T follicular helper cell (primary cell): ENCODE measurements around the gene PALD1.
A peak's percentile ranks its signal among the peaks of the same experiment; 100 is the strongest.

Experiments used
- DNase-seq: peaks from one replicate; pipeline ENCODE4 v3.0.0-alpha.2; 2020; ENCODE audit warnings: low read depth

Gene PALD1

GRCh38 chr10:70535451-70535850 lies 56.9 kb downstream of the PALD1 start:
- no peak for DNase-seq

GRCh38 chr10:70536196-70536861 lies 57.8 kb downstream of the PALD1 start:
- no peak for DNase-seq

- DNase-seq: no peak
Measured at GRCh38 chr10:70537398-70538194, 59.0 kb downstream of the PALD1 start.

- DNase-seq: no peak
Measured at GRCh38 chr10:70538195-70538520, 59.6 kb downstream of the PALD1 start.

DNA sequence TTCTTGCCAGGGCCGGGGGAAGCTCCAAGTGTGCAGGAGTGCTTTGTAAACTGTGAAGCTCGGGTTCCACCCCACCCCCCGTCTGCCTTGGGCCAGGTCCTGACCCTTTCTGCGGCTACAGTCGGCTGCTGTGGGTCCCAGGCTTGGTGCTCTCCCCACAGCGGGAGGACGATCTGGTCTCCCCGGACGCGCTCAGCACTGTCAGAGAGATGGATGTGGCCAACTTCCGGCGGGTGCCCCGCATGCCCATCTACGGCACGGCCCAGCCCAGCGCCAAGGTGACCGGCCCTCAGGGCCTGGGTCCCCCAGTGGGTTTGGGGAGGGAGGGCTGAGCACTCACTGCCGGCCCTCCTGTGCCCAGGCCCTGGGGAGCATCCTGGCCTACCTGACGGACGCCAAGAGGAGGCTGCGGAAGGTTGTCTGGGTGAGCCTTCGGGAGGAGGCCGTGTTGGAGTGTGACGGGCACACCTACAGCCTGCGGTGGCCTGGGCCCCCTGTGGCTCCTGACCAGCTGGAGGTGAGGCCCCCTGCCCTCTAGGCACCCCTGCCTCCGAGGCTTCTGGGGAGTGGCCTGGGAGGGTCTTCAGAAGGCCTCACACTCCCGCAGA lies 60.3 kb downstream of the PALD1 start:
- DNase-seq: no peak

- no peak for DNase-seq
Measured at GRCh38 chr10:70539471-70539870, 60.9 kb downstream of the PALD1 start.

- DNase-seq: no peak
Measured at GRCh38 chr10:70540089-70540788, 61.7 kb downstream of the PALD1 start.

GRCh38 chr10:70540789-70541360 lies 62.3 kb downstream of the PALD1 start:
- DNase-seq: no peak

- no peak for DNase-seq
Measured at GRCh38 chr10:70541736-70542564, 63.4 kb downstream of the PALD1 start.

DNA sequence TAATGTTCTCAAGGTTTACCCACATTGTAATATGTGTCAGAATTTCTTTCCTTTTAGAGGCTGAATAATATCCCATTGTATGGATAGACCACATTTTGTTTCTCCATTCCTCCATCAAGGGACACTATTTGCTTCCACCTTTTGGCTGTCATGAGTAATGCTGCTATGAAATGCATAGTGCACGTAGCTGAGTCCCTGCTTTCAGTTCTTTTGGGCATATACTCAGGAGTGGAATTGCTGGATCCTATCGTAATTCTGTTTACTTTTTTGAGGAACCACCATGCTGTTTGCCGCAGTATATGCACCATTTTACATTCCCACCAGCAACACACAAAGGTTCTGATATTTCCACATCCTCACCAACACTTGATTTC lies 64.0 kb downstream of the PALD1 start:
- DNase-seq: no peak

- DNase-seq: no peak
Measured at GRCh38 chr10:70543911-70544310, 65.3 kb downstream of the PALD1 start.

- DNase-seq: no peak
Measured at GRCh38 chr10:70544431-70545340, 66.1 kb downstream of the PALD1 start.

DNA sequence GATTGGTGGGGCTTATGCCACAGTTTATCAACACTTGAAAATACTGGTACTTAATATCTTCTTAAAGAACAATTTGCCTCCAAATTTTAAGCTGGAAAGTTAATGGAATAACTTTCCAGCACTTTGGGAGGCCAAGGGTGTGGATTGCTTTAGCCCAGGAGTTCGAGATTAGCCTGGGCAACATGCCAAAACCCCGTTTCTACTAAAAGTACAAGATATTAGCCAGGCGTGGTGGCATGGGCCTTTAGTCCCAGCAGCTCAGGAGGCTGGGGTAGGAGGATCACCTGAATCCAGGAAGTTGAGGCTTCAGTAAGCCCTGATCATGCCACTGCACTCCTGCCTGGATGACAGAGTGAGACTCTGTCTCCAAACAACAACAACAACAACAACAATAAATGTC lies 68.0 kb downstream of the PALD1 start:
- DNase-seq: no peak

DNA sequence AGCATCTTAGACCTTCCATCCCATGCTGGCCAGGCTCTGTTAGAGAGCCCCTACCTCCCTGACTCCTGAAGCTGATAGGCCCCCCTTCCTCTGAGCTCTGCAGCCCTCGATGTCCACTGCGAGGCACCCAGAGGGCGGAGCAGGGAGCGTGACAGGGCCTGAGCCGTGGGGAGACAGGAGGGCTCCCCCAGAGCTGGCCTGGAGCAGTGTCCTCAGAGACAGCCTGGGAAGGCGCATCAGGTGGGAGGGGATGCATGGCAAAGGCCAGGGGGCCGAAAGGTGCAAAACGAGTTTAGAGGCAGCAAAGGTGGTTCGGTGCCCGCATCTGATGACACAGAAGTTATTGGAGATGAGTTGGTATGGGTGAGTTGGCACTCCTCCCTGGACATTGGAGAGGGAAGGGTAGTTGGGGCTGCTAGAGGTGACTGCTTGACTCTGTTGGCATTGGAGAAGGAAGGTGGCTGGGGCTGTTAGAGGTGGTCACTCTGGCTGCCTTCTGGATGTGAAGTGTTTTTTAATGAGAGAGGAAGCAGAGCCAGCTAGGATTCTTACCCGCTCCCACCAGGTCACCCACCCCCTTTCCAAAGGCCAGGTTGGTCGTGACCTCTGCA lies 70.9 kb downstream of the PALD1 start:
- no peak for DNase-seq

DNA sequence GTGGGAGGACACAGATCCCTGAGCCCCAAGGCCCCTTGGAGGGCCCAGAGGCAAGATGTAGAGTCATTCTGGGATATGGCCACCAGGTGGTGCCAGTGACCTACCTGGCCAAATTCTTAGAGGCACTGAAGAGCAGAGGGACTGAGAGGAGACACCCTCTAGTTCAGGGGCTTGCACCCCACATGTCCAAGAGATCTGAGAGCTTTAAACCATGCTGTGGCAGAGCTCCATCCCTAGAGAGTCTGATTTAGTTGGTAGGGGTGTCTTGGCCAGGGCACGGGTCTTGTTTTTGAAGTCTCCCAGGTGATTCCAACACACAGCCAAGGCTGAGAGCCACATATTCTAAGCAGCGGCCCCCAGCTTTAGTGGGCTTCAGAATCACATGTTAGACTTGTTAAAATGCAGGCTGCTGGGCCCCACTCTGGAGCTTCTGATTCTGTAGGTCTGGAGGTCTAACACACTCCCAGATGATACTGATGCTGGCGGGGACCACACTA lies 71.4 kb downstream of the PALD1 start:
- peak; percentile 45 for DNase-seq

GRCh38 chr10:70550459-70550858 lies 71.9 kb downstream of the PALD1 start:
- no peak for DNase-seq

DNA sequence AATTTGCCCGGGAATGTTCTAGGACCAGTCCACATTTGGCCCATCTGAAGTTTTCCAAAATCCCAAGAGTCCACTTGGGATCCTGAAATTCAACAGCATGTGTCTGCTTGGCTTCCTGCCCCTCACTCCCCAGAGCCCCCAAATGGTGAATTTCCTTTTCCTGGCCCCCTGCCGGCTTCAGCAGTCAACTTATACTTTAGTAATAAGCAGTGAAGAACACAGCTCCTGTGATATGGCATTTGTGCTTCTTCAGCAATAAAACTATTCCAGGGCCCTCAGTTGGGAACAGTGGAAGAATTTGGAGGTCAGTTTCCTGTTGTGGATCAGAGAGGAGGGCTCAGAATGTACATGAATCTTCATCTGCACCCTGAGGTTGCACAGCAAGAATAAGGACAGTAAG lies 72.9 kb downstream of the PALD1 start:
- DNase-seq: no peak

- DNase-seq: no peak
Measured at GRCh38 chr10:70551971-70552422, 73.4 kb downstream of the PALD1 start.

DNA sequence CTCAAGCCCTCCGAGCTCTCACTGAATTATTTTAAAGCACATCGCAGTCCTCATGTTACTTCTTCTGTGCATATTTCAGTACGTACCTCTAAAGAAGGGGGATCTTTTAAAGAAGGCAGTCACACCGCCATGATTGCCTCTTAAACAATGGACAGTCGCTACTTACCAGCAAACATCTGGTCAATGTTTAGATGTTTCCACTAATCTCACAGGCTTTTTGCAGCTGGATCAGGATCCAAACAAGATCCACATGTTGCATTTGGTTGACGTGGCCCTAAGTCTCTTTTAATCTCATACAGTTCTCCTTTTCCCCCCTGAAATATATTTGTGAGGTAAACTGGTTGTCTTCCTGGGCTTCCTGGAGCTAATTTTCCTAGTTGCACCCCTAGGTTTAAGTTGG lies 74.0 kb downstream of the PALD1 start:
- DNase-seq: no peak

GRCh38 chr10:70555371-70555770 lies 76.8 kb downstream of the PALD1 start:
- DNase-seq: no peak
